Ovary (tissue), 3 donors: ENCODE results near the gene CAMKMT.

Experiments used
- EP300 ChIP-seq: sonication (generic); formaldehyde crosslinking; IDR thresholded peaks from one replicate; pipeline ENCODE4 v1.6.1; 2017; ENCODE audit warnings: antibody characterized with exemption
- POLR2A ChIP-seq: fragments of 450-650 bp; IDR thresholded peaks from one replicate; pipeline ENCODE4 v1.6.1; 2017; ENCODE audit warnings: antibody characterized with exemption, mild to moderate bottlenecking, moderate library complexity
- TF ChIP-seq, protein P1 (sequence below), 3 donors: fragments of 450-650 bp in 2 of 3; fragments of 200-600 bp in 1 of 3; IDR thresholded peaks; one replicate each; pipeline versions ENCODE4 v1.5.1 to v1.8.0; 2016 to 2022; ENCODE audit warnings: antibody characterized with exemption in 3 of 3, mild to moderate bottlenecking in 1 of 3
- donor health status: DM: no; HTN: no; CAD: no.

DNA sequence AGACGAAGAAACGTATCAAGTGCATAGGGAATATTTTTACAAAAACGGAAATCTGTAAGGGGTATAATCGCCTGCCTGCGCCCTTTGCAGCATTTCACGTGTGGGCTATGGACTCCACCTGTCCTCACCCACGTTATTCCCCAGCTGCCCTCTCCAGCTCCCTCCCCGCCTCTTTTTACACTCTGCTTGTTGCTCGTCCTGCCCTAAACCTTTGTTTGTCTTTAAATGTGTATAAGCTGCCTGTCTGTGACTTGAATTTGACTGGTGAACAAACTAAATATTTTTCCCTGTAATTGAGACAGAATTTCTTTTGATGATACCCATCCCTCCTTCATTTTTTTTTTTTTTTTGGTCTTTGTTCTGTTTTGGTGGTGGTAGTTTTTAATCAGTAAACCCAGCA lies 410.4 kb downstream of the CAMKMT start:
- no peak for TF ChIP-seq EP300
- no peak for TF ChIP-seq POLR2A
- TF ChIP-seq, protein P1, sequence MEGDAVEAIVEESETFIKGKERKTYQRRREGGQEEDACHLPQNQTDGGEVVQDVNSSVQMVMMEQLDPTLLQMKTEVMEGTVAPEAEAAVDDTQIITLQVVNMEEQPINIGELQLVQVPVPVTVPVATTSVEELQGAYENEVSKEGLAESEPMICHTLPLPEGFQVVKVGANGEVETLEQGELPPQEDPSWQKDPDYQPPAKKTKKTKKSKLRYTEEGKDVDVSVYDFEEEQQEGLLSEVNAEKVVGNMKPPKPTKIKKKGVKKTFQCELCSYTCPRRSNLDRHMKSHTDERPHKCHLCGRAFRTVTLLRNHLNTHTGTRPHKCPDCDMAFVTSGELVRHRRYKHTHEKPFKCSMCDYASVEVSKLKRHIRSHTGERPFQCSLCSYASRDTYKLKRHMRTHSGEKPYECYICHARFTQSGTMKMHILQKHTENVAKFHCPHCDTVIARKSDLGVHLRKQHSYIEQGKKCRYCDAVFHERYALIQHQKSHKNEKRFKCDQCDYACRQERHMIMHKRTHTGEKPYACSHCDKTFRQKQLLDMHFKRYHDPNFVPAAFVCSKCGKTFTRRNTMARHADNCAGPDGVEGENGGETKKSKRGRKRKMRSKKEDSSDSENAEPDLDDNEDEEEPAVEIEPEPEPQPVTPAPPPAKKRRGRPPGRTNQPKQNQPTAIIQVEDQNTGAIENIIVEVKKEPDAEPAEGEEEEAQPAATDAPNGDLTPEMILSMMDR (IDR thresholded peaks at IDR 0.05): no peak
